Esophagus (tissue), 2 donors: ENCODE results near the gene GRB7. TPM values are rescaled to one million over a fixed set of nuclear protein-coding genes. Genes with fewer than 3 reads are reported as not detected.

Source experiments
- H3K27ac ChIP-seq, 2 donors: one replicate each; pipeline ENCODE4 v1.5.1; 2013; ENCODE audit warnings: low read depth in 2 of 2, mild to moderate bottlenecking in 2 of 2, inconsistent platforms in 1 of 2, low read length in 1 of 2, moderate library complexity in 1 of 2
- H3K27me3 ChIP-seq, 2 donors: one replicate each; pipeline ENCODE4 v1.6.1; 2013; ENCODE audit warnings: low read length in 2 of 2, control low read depth in 1 of 2, mild to moderate bottlenecking in 1 of 2; ENCODE audit not compliant: insufficient read depth in 2 of 2, control insufficient read depth in 1 of 2
- H3K36me3 ChIP-seq, 2 donors: one replicate each; pipeline ENCODE4 v1.6.1; 2013; ENCODE audit warnings: low read length in 1 of 2; ENCODE audit not compliant: control insufficient read depth in 2 of 2, insufficient read depth in 2 of 2
- H3K4me1 ChIP-seq, 2 donors: one replicate each; pipeline ENCODE4 v1.6.1; 2013; ENCODE audit warnings: low read length in 1 of 2; ENCODE audit not compliant: control insufficient read depth in 2 of 2, insufficient read depth in 2 of 2
- H3K4me3 ChIP-seq, 2 donors: one replicate each; pipeline ENCODE4 v1.5.1; 2013; ENCODE audit warnings: low read length in 2 of 2, mild to moderate bottlenecking in 2 of 2, low read depth in 1 of 2, moderate library complexity in 1 of 2
- H3K9me3 ChIP-seq, 2 donors: one replicate each; pipeline ENCODE4 v1.6.1; 2013; ENCODE audit warnings: mild to moderate bottlenecking in 2 of 2, low read depth in 1 of 2, low read length in 1 of 2, moderate library complexity in 1 of 2; ENCODE audit not compliant: control insufficient read depth in 2 of 2, insufficient read depth in 1 of 2
- WGBS, 2 donors: extraction: QIAGEN DNeasy Blood & Tissue Kit; methylation state at CpG; one replicate each; pipeline ENCODE4 v1.1.7; 2013; 5-methylcytosine and 5-hydroxymethylcytosine counted together
- polyA plus RNA-seq, 2 donors: library from polyadenylated mRNA; stranded (reverse); fragments of 200-250 nt; gene quantifications; one replicate each; pipeline ENCODE4 v1.2.3, GENCODE V29; 2013
- donor health status: healthy with polysubstance abuse.
- donor health status: Bipolar disorder and iron deficiency.

GRB7 gene
- polyA plus RNA-seq, 2 donors, result 43.7 to 55.0 TPM

DNA sequence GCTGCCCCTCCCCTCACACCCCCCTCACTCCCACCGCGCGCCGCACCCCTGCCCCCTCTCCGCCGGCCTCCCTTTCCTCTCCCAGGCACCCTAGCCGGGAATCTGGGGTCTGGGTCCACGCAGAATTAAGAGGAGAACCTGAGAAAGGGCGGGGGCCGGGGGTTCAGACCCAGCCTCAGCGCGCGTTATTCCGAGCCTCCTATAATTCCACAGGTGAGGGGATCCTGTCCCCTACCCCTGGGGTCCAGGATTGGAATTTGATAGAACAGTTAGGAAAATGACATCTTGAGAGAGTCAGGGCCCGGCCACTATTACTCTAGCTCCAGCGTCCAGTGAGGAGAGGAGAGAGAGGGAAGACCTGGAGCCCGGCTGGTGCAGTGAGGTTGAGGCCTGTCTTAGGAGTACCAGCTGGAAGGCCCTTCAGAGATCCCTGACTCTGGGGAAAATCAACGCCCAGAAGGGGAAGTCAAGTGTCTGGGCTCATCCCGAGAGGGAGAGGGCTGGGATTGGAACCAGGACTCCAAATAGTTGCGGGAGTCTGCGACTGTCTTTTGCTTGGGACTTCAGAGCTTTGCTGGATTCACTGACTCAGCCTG is 17.3 kb downstream of the GRB7 start:
- Histone ChIP-seq H3K36me3 (no peaks in the 10 kb centered on the region), H3K9me3 (no peaks in the 10 kb centered on the region), H3K4me1 (peaks cover 2 to 17% of the 10 kb centered on the region in 2 donors), H3K27me3 (no peaks in the 10 kb centered on the region), H3K27ac (peak overlapping the region; percentile 90 to 94), H3K4me3 (peak overlapping the region; percentile 52 to 69)
- WGBS, 2 donors, result 33 to 35% methylated on average over 21 of the region's 21 CpGs

- no peaks in the 10 kb centered on the region for H3K9me3 ChIP-seq
- 56 to 68% methylated on average over 18 of the region's 18 CpGs for WGBS, 2 donors
- no peaks in the 10 kb centered on the region for H3K36me3 ChIP-seq
- peak overlapping the region; percentile 4 to 90 for H3K27ac ChIP-seq
- H3K4me1 ChIP-seq, result peaks cover 2 to 13% of the 10 kb centered on the region in 2 donors
- H3K4me3 ChIP-seq, result no peak overlapping the region
- H3K27me3 ChIP-seq, result no peaks in the 10 kb centered on the region
Measured at GRCh38 chr17:39755554-39756379, 18.0 kb downstream of the GRB7 start.

DNA sequence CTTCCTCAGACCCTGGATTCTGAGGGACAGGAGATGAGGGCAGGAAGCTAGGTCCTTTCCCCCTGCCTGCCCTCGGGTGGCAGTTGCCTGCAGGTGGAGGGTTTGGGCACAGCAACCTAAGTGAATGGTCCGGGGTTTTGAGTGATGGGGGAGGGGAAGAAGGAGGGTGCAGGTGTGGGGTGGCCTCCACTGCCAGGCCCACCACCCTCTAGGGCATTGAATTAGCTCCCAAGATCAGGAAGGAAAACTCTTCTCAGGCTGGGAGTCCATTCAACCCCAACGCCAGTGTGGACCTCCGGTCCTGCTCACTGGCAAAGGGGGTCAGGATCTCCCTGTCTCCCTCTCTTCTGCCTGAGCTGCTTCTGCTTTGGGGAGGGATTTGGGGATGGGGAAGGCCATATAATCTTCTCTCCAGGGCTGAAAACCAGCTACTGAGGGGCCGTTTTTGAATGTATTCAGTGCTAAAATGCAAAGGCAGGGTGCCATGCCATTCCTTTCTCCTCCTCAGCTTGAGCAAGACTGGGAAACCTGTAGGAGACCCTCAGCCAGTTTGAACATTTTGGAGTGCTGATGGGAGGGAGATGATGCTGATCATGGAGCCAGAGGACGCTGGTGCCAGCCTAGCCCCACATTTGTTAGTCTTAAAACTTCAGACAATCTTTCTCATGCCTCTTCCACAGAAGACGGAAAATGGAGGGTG is 18.8 kb downstream of the GRB7 start:
- 54 to 55% methylated on average over 7 of the region's 7 CpGs for WGBS, 2 donors
- Histone ChIP-seq H3K4me3 (no peak overlapping the region), H3K27ac (no peak overlapping the region), H3K4me1 (peaks cover 2 to 12% of the 10 kb centered on the region in 2 donors), H3K36me3 (no peaks in the 10 kb centered on the region), H3K9me3 (no peaks in the 10 kb centered on the region), H3K27me3 (no peaks in the 10 kb centered on the region)

DNA sequence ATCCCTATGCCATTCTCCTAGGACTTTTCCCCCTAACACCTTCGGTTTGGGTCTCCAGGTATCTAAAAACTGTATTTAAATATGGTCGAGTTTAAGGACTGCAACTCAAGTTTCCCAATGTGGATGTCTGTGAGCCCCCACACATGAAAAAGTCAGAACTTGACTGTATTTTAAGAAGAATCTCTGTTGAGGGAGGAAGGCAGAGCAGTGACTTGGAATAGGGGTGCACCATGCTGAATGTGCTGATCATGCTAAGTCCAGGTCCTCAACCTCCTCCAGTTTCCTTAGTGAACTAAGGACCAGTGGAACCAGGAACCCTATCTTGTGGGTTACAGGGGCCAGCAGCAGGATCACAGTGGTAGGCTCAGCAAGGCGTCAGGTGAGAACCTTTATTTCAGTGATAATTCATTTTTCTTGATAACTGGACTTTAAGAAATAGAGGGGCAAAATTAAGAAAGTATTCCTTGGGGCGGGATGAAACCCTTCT is 19.5 kb downstream of the GRB7 start:
- WGBS, 2 donors, result 79 to 86% methylated on average over 4 of the region's 4 CpGs
- Histone ChIP-seq H3K9me3 (no peaks in the 10 kb centered on the region), H3K4me3 (no peak overlapping the region), H3K27ac (no peak overlapping the region), H3K27me3 (no peaks in the 10 kb centered on the region), H3K36me3 (no peaks in the 10 kb centered on the region), H3K4me1 (peaks cover 0 to 9% of the 10 kb centered on the region in 2 donors)

- no peaks in the 10 kb centered on the region for H3K9me3 ChIP-seq
- no peaks in the 10 kb centered on the region for H3K36me3 ChIP-seq
- H3K4me3 ChIP-seq, result no peak overlapping the region
- WGBS, 2 donors, result 62 to 63% methylated on average over 12 of the region's 12 CpGs
- H3K27me3 ChIP-seq, result no peaks in the 10 kb centered on the region
- peaks cover 0 to 6% of the 10 kb centered on the region in 2 donors for H3K4me1 ChIP-seq
- no peak overlapping the region for H3K27ac ChIP-seq
Measured at GRCh38 chr17:39757931-39758873, 20.5 kb downstream of the GRB7 start.

GRCh38 chr17:39759204-39759603 is 21.5 kb downstream of the GRB7 start:
- Histone ChIP-seq H3K4me1 (peaks cover 0 to 2% of the 10 kb centered on the region in 2 donors), H3K4me3 (no peak overlapping the region), H3K27ac (no peak overlapping the region), H3K27me3 (no peaks in the 10 kb centered on the region), H3K9me3 (no peaks in the 10 kb centered on the region), H3K36me3 (no peaks in the 10 kb centered on the region)
- 82 to 88% methylated on average over 5 of the region's 5 CpGs for WGBS, 2 donors

DNA sequence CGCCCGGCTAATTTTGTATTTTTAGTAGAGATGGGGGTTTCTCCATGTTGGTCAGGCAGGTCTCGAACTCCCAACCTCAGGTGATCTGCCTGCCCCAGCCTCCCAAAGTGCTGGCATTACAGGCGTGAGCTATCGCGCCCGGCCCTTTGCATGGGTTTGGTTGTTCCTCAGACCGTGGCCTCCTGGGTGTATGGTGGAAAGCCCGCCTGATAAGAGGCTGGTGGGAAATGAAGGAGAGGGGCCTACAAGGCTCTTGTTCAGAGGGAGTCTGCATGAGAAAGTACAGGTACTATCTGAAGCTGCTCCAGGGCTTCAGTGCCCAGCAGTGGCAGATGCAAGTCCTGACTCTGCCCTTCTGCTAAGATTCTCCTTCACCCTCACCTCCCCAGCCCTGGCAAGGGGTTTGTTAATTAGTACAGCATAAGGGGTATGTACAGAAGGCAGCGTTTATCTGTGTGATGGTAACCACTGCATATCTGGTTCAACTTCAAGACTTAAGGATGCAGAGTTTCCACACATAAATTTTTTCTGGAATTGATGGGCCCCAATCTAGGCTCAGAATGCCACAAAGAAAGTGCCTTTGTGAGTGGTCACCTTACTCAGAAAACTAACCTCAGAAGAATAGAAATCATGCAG is 24.2 kb downstream of the GRB7 start:
- Histone ChIP-seq H3K36me3 (no peaks in the 10 kb centered on the region), H3K4me1 (no peaks in the 10 kb centered on the region), H3K9me3 (no peaks in the 10 kb centered on the region), H3K27me3 (no peaks in the 10 kb centered on the region), H3K4me3 (no peak overlapping the region), H3K27ac (no peak overlapping the region)
- 93 to 95% methylated on average over 10 of the region's 10 CpGs for WGBS, 2 donors

- WGBS, 2 donors, result 57 to 67% methylated on average over 5 of the region's 5 CpGs
- H3K4me3 ChIP-seq, result no peak overlapping the region
- no peaks in the 10 kb centered on the region for H3K36me3 ChIP-seq
- H3K27ac ChIP-seq, result no peak overlapping the region
- no peaks in the 10 kb centered on the region for H3K4me1 ChIP-seq
- H3K9me3 ChIP-seq, result no peaks in the 10 kb centered on the region
- H3K27me3 ChIP-seq, result no peaks in the 10 kb centered on the region
Measured at GRCh38 chr17:39763051-39763820, 25.5 kb downstream of the GRB7 start.
